HG03469 (cell line): ENCODE measurements around the gene MEAF6.

Experiments
- ATAC-seq: cut with Tn5 transposase; IDR thresholded peaks from one replicate; pipeline ENCODE4 v1.9.1; 2021; ENCODE audit warnings: mild to moderate bottlenecking, moderate library complexity, moderate number of reproducible peaks; ENCODE audit not compliant: unreplicated experiment

MEAF6 gene

GRCh38 chr1:37485902-37486679, 28.5 kb downstream of the MEAF6 start:
- ATAC-seq: no peak

GRCh38 chr1:37484325-37485051, 30.1 kb downstream of the MEAF6 start:
- no peak for ATAC-seq

- no peak for ATAC-seq
These were observed 30.8 kb downstream of the MEAF6 start for GRCh38 chr1:37483785-37484184.

GRCh38 chr1:37482796-37483744, 31.5 kb downstream of the MEAF6 start:
- ATAC-seq: no peak

GRCh38 chr1:37482004-37482785, 32.4 kb downstream of the MEAF6 start:
- no peak for ATAC-seq

GRCh38 chr1:37481289-37482003, 33.1 kb downstream of the MEAF6 start:
- ATAC-seq: no peak

GRCh38 chr1:37480581-37481288, 33.8 kb downstream of the MEAF6 start:
- ATAC-seq: no peak

GRCh38 chr1:37480125-37480466, 34.5 kb downstream of the MEAF6 start:
- no peak for ATAC-seq

GRCh38 chr1:37479255-37480124, 35.1 kb downstream of the MEAF6 start:
- ATAC-seq: no peak

GRCh38 chr1:37478890-37479254, 35.7 kb downstream of the MEAF6 start:
- no peak for ATAC-seq

GRCh38 chr1:37478451-37478881, 36.1 kb downstream of the MEAF6 start:
- ATAC-seq: no peak

GRCh38 chr1:37477946-37478345, 36.6 kb downstream of the MEAF6 start:
- ATAC-seq: no peak

GRCh38 chr1:37477198-37477931, 37.2 kb downstream of the MEAF6 start:
- ATAC-seq: no peak

- ATAC-seq: no peak
These were observed 37.9 kb downstream of the MEAF6 start for GRCh38 chr1:37476460-37477197.

GRCh38 chr1:37476087-37476452, 38.5 kb downstream of the MEAF6 start:
- ATAC-seq: no peak

GRCh38 chr1:37475380-37476086, 39.0 kb downstream of the MEAF6 start:
- ATAC-seq: no peak
